MCF 10A (cell line): ENCODE measurements around the gene TMEM163. TPM values are rescaled to one million over a fixed set of nuclear protein-coding genes. Genes with fewer than 3 reads are reported as not detected.

ENCODE experiments used
- BruUV-seq: library from RNA; stranded (reverse); fragments of 400-500 nt; replicated peaks from 2 replicates; lab custom pipeline; 2021; lab: Mats Ljungman, UMichigan
- CTCF ChIA-PET: fragments of 300-600 bp; sonication (Branson Sonifier 250); formaldehyde crosslinking; extraction: SDS; loops from one replicate; lab custom pipeline; 2021; ENCODE audit warnings: antibody characterized with exemption, inconsistent platforms; lab: Yijun Ruan, JAX
- POLR2A ChIA-PET: fragments of 300-600, 350-650 bp; sonication (Branson Sonifier 250); formaldehyde crosslinking; extraction: SDS; loops from one replicate; lab custom pipeline; 2020; ENCODE audit warnings: antibody characterized with exemption, inconsistent platforms; lab: Yijun Ruan, JAX
- DNase-seq: peaks from one replicate; pipeline ENCODE4 v3.0.0-alpha.2; 2018; ENCODE audit not compliant: unreplicated experiment
- H3K27ac Mint-ChIP-seq: one replicate; pipeline ENCODE4 v1.8.0; 2022; ENCODE audit warnings: mild to moderate bottlenecking, low read depth, mixed read lengths; ENCODE audit not compliant: unreplicated experiment
- H3K27me3 Mint-ChIP-seq: one replicate; pipeline ENCODE4 v1.8.0; 2022; ENCODE audit warnings: mixed read lengths; ENCODE audit not compliant: insufficient read depth, unreplicated experiment
- H3K36me3 Mint-ChIP-seq: one replicate; pipeline ENCODE4 v1.8.0; 2022; ENCODE audit warnings: mild to moderate bottlenecking, moderate library complexity, mixed read lengths; ENCODE audit not compliant: insufficient read depth, unreplicated experiment
- H3K4me1 Mint-ChIP-seq: one replicate; pipeline ENCODE4 v1.8.0; 2022; ENCODE audit warnings: mixed read lengths; ENCODE audit not compliant: insufficient read depth, unreplicated experiment
- H3K4me3 Mint-ChIP-seq: one replicate; pipeline ENCODE4 v1.8.0; 2022; ENCODE audit warnings: mild to moderate bottlenecking, moderate library complexity, mixed read lengths; ENCODE audit not compliant: unreplicated experiment
- H3K9me3 Mint-ChIP-seq: one replicate; pipeline ENCODE4 v1.8.0; 2022; ENCODE audit warnings: mixed read lengths; ENCODE audit not compliant: unreplicated experiment
- CTCF ChIP-seq: fragments of 200-600 bp; IDR thresholded peaks from one replicate; pipeline ENCODE4 v1.8.0; 2022; ENCODE audit warnings: antibody characterized with exemption, mild to moderate bottlenecking; ENCODE audit not compliant: unreplicated experiment
- intact Hi-C: fragments of 100-400 bp; cut with micrococcal nuclease; formaldehyde crosslinking; loops from 2 replicates; pipeline ENCODE4 v1.14.1; 2022
- total RNA-seq: library from RNA; stranded (reverse); gene quantifications from 2 replicates; pipeline ENCODE4 v1.2.3, GENCODE V29; 2022

The TMEM163 gene
- total RNA-seq, 1 experiment from 2014 or later = not detected

GRCh38 chr2:134711692-134712091, 7.1 kb downstream of the TMEM163 start:
- Mint-ChIP-seq H3K9me3 (no peaks in the 10 kb centered on the region), H3K27ac (no peak overlapping the region), H3K4me3 (no peak overlapping the region), H3K27me3 (peaks cover 35% of the 10 kb centered on the region), H3K36me3 (no peaks in the 10 kb centered on the region), H3K4me1 (no peaks in the 10 kb centered on the region)
- intact Hi-C loops = no loop called here
- DNase-seq = no peak
- BruUV-seq = no TSS peak
- POLR2A ChIA-PET = no interaction called here
- no peak for TF ChIP-seq CTCF
- CTCF ChIA-PET = no interaction called here

GRCh38 chr2:134707330-134707676, 11.5 kb downstream of the TMEM163 start:
- no TSS peak for BruUV-seq
- intact Hi-C loops = no loop called here
- peaks cover 38% of the 10 kb centered on the region for H3K27me3 Mint-ChIP-seq

GRCh38 chr2:134706587-134707329, 12.0 kb downstream of the TMEM163 start:
- no TSS peak for BruUV-seq
- no peaks in the 10 kb centered on the region for H3K9me3 Mint-ChIP-seq
- H3K27ac Mint-ChIP-seq = no peak overlapping the region
- POLR2A ChIA-PET = no interaction called here
- intact Hi-C loops = no loop called here
- DNase-seq = no peak
- CTCF ChIA-PET = no interaction called here
- H3K36me3 Mint-ChIP-seq = peaks cover 7% of the 10 kb centered on the region
- peaks cover 38% of the 10 kb centered on the region for H3K27me3 Mint-ChIP-seq
- no peaks in the 10 kb centered on the region for H3K4me1 Mint-ChIP-seq
- TF ChIP-seq CTCF = no peak
- H3K4me3 Mint-ChIP-seq = no peak overlapping the region

More at GRCh38 chr2:134707330-134707676, 11.5 kb downstream of the TMEM163 start:
- no peak for DNase-seq
- Mint-ChIP-seq H3K4me1 (no peaks in the 10 kb centered on the region), H3K36me3 (peaks cover 7% of the 10 kb centered on the region), H3K4me3 (no peak overlapping the region), H3K9me3 (no peaks in the 10 kb centered on the region), H3K27ac (no peak overlapping the region)
- TF ChIP-seq CTCF = no peak
- POLR2A ChIA-PET = no interaction called here
- CTCF ChIA-PET = no interaction called here

- no peak for TF ChIP-seq CTCF
- intact Hi-C loops = no loop called here
- ChIA-PET CTCF (interaction anchor here (0.6 kb wide), 1 partner anchor 157 kb away, joined by 3 read pairs; no protein-coding TSS in a partner anchor), POLR2A (no interaction called here)
- Mint-ChIP-seq H3K4me1 (no peaks in the 10 kb centered on the region), H3K27ac (no peak overlapping the region), H3K36me3 (peaks cover 7% of the 10 kb centered on the region), H3K9me3 (no peaks in the 10 kb centered on the region), H3K27me3 (peaks cover 33% of the 10 kb centered on the region), H3K4me3 (no peak overlapping the region)
- no peak for DNase-seq
- BruUV-seq = no TSS peak
Observed at GRCh38 chr2:134705861-134706586, 12.8 kb downstream of the TMEM163 start.
